ENCODE results near the gene IFNGR1. TPM values are rescaled to one million over a fixed set of nuclear protein-coding genes. Genes with fewer than 3 reads are reported as not detected.

The IFNGR1 gene
- total and polyA plus RNA-seq, 2 experiments from 2014 or later: 22.8 to 23.2 TPM

DNA sequence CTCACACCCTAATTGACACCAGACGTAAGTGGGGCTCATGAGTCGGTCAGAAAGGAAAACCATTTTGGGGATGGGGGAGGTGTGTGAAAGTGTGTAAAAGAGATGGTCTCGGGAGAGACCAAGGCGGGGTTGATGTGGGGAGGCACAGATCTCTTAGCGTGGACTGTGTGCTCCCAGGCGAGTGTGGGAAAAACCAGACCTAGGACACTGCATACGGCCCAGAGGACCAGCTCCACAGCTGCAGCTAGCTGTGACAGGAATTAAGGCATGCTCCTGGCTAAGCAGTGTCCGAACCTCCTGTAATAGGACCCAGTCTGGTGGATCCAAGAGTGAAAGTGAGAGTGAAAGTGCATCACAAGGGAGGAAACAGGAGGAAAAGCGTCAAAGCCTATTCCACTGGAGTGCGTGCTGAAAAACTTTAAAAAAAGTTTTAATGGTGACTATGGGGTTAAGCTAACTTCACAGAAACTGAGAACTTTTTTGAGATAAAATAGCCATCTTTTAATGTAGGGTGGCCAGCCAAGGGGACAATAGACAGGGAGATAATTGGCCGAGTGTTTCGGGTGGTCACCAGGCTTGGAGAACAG is 55.4 kb downstream of the IFNGR1 start:
- Histone ChIP-seq H3K9me2 (ENCODE audit: insufficient read depth) (no peaks in the 10 kb centered on the region; the same call in none of the 2 replicates), H3K27ac (ENCODE audit: low read depth) (no peak overlapping the region), H3K36me3 (ENCODE audit: insufficient read depth) (no peaks in the 10 kb centered on the region), H3K4me3 (no peak overlapping the region), H4K20me1 (replicated peaks; ENCODE audit: insufficient read depth) (no peaks in the 10 kb centered on the region), H3K4me1 (ENCODE audit: insufficient read depth) (no peaks in the 10 kb centered on the region), H3K4me2 (no peak overlapping the region), H3K79me2 (replicated peaks; ENCODE audit: insufficient read depth) (no peaks in the 10 kb centered on the region), H3K27me3 (ENCODE audit: insufficient read depth) (no peaks in the 10 kb centered on the region), H2AFZ (no peak overlapping the region), H3F3A (replicated peaks; ENCODE audit: low read depth) (no peaks in the 10 kb centered on the region)
- Mint-ChIP-seq H3K27me3 (ENCODE audit: insufficient read depth, low read depth, poor library complexity) (peaks cover 7% of the 10 kb centered on the region), H3K4me1 (no peaks in the 10 kb centered on the region), H3K27ac (no peak overlapping the region), H3K36me3 (ENCODE audit: low read depth) (peaks cover 44% of the 10 kb centered on the region), H3K4me3 (no peak overlapping the region), H3K9me3 (peaks cover 55% of the 10 kb centered on the region)
- no peak for ATAC-seq
- TF ChIP-seq EZH2 (IDR thresholded peaks at IDR 0.05; ENCODE audit: low read depth, unreplicated experiment) (no peak), NANOG (IDR thresholded peaks at IDR 0.05; ENCODE audit: borderline replicate concordance) (no peak), ZNF114 (CRISPR knock-in tag; IDR thresholded peaks at IDR 0.05) (no peak), EZH2phosphoT487 (IDR thresholded peaks at IDR 0.05; ENCODE audit: unreplicated experiment) (no peak), JUNB (IDR thresholded peaks at IDR 0.05; ENCODE audit: unreplicated experiment) (no peak), POLR2AphosphoS5 (IDR thresholded peaks at IDR 0.05; ENCODE audit: low read depth) (no peak), ZNF331 (CRISPR knock-in tag; IDR thresholded peaks at IDR 0.05; ENCODE audit: low read depth) (no peak), STAT1 (IDR thresholded peaks at IDR 0.05; ENCODE audit: unreplicated experiment) (no peak), CREB1 (CRISPR knock-in tag; IDR thresholded peaks at IDR 0.05; ENCODE audit: low read depth) (no peak)
- TF ChIP-seq, protein P1, sequence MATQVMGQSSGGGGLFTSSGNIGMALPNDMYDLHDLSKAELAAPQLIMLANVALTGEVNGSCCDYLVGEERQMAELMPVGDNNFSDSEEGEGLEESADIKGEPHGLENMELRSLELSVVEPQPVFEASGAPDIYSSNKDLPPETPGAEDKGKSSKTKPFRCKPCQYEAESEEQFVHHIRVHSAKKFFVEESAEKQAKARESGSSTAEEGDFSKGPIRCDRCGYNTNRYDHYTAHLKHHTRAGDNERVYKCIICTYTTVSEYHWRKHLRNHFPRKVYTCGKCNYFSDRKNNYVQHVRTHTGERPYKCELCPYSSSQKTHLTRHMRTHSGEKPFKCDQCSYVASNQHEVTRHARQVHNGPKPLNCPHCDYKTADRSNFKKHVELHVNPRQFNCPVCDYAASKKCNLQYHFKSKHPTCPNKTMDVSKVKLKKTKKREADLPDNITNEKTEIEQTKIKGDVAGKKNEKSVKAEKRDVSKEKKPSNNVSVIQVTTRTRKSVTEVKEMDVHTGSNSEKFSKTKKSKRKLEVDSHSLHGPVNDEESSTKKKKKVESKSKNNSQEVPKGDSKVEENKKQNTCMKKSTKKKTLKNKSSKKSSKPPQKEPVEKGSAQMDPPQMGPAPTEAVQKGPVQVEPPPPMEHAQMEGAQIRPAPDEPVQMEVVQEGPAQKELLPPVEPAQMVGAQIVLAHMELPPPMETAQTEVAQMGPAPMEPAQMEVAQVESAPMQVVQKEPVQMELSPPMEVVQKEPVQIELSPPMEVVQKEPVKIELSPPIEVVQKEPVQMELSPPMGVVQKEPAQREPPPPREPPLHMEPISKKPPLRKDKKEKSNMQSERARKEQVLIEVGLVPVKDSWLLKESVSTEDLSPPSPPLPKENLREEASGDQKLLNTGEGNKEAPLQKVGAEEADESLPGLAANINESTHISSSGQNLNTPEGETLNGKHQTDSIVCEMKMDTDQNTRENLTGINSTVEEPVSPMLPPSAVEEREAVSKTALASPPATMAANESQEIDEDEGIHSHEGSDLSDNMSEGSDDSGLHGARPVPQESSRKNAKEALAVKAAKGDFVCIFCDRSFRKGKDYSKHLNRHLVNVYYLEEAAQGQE (IDR thresholded peaks at IDR 0.05; ENCODE audit: unreplicated experiment): no peak
- TF ChIP-seq, protein P2, sequence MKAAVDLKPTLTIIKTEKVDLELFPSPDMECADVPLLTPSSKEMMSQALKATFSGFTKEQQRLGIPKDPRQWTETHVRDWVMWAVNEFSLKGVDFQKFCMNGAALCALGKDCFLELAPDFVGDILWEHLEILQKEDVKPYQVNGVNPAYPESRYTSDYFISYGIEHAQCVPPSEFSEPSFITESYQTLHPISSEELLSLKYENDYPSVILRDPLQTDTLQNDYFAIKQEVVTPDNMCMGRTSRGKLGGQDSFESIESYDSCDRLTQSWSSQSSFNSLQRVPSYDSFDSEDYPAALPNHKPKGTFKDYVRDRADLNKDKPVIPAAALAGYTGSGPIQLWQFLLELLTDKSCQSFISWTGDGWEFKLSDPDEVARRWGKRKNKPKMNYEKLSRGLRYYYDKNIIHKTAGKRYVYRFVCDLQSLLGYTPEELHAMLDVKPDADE (IDR thresholded peaks at IDR 0.05): no peak
- TF ChIP-seq, protein P3, sequence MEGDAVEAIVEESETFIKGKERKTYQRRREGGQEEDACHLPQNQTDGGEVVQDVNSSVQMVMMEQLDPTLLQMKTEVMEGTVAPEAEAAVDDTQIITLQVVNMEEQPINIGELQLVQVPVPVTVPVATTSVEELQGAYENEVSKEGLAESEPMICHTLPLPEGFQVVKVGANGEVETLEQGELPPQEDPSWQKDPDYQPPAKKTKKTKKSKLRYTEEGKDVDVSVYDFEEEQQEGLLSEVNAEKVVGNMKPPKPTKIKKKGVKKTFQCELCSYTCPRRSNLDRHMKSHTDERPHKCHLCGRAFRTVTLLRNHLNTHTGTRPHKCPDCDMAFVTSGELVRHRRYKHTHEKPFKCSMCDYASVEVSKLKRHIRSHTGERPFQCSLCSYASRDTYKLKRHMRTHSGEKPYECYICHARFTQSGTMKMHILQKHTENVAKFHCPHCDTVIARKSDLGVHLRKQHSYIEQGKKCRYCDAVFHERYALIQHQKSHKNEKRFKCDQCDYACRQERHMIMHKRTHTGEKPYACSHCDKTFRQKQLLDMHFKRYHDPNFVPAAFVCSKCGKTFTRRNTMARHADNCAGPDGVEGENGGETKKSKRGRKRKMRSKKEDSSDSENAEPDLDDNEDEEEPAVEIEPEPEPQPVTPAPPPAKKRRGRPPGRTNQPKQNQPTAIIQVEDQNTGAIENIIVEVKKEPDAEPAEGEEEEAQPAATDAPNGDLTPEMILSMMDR (conservative IDR thresholded peaks at IDR 0.05; ENCODE audit: low read depth in 2 of 2): no peak
- TF ChIP-seq, protein P4, sequence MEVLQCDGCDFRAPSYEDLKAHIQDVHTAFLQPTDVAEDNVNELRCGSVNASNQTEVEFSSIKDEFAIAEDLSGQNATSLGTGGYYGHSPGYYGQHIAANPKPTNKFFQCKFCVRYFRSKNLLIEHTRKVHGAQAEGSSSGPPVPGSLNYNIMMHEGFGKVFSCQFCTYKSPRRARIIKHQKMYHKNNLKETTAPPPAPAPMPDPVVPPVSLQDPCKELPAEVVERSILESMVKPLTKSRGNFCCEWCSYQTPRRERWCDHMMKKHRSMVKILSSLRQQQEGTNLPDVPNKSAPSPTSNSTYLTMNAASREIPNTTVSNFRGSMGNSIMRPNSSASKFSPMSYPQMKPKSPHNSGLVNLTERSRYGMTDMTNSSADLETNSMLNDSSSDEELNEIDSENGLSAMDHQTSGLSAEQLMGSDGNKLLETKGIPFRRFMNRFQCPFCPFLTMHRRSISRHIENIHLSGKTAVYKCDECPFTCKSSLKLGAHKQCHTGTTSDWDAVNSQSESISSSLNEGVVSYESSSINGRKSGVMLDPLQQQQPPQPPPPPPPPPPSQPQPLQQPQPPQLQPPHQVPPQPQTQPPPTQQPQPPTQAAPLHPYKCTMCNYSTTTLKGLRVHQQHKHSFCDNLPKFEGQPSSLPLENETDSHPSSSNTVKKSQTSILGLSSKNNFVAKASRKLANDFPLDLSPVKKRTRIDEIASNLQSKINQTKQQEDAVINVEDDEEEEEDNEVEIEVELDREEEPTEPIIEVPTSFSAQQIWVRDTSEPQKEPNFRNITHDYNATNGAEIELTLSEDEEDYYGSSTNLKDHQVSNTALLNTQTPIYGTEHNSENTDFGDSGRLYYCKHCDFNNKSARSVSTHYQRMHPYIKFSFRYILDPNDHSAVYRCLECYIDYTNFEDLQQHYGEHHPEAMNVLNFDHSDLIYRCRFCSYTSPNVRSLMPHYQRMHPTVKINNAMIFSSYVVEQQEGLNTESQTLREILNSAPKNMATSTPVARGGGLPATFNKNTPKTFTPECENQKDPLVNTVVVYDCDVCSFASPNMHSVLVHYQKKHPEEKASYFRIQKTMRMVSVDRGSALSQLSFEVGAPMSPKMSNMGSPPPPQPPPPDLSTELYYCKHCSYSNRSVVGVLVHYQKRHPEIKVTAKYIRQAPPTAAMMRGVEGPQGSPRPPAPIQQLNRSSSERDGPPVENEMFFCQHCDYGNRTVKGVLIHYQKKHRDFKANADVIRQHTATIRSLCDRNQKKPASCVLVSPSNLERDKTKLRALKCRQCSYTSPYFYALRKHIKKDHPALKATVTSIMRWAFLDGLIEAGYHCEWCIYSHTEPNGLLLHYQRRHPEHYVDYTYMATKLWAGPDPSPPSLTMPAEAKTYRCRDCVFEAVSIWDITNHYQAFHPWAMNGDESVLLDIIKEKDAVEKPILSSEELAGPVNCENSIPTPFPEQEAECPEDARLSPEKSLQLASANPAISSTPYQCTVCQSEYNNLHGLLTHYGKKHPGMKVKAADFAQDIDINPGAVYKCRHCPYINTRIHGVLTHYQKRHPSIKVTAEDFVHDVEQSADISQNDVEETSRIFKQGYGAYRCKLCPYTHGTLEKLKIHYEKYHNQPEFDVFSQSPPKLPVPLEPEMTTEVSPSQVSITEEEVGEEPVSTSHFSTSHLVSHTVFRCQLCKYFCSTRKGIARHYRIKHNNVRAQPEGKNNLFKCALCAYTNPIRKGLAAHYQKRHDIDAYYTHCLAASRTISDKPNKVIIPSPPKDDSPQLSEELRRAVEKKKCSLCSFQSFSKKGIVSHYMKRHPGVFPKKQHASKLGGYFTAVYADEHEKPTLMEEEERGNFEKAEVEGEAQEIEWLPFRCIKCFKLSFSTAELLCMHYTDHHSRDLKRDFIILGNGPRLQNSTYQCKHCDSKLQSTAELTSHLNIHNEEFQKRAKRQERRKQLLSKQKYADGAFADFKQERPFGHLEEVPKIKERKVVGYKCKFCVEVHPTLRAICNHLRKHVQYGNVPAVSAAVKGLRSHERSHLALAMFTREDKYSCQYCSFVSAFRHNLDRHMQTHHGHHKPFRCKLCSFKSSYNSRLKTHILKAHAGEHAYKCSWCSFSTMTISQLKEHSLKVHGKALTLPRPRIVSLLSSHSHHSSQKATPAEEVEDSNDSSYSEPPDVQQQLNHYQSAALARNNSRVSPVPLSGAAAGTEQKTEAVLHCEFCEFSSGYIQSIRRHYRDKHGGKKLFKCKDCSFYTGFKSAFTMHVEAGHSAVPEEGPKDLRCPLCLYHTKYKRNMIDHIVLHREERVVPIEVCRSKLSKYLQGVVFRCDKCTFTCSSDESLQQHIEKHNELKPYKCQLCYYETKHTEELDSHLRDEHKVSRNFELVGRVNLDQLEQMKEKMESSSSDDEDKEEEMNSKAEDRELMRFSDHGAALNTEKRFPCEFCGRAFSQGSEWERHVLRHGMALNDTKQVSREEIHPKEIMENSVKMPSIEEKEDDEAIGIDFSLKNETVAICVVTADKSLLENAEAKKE (CRISPR knock-in tag; IDR thresholded peaks at IDR 0.05): no peak
- DNase-seq (ENCODE audit: low spot score): no peak
